MM.1S (cell line): Measurements from ENCODE around the gene UBAC1.

ENCODE experiments used
- CTCF ChIP-seq: fragments of 300-600 bp; sonication (generic); IDR thresholded peaks from 2 replicates; pipeline ENCODE4 v1.5.1; 2016; ENCODE audit warnings: antibody characterized with exemption, low read length, mixed read lengths
- EZH2phosphoT487 ChIP-seq: fragments of 300-600 bp; sonication (generic); IDR thresholded peaks from 2 replicates; pipeline ENCODE4 v1.6.1; 2018; ENCODE audit warnings: antibody characterized with exemption, low read length

- no peak for TF ChIP-seq CTCF
- no peak for TF ChIP-seq EZH2phosphoT487
Observed at GRCh38 chr9:135908093-135908753, 53.0 kb downstream of the UBAC1 start.
